ENCODE data around the gene PDE6A. TPM values are rescaled to one million over a fixed set of nuclear protein-coding genes. Genes with fewer than 3 reads are reported as not detected.
A peak's percentile ranks its signal among the peaks of the same experiment; 100 is the strongest.

Gene PDE6A
- total RNA-seq, 1 experiment from 2014 or later: not detected

- no peak overlapping the region for H3K4ac ChIP-seq (ENCODE audit: low read depth, low read length)
- TF ChIP-seq, protein P1, sequence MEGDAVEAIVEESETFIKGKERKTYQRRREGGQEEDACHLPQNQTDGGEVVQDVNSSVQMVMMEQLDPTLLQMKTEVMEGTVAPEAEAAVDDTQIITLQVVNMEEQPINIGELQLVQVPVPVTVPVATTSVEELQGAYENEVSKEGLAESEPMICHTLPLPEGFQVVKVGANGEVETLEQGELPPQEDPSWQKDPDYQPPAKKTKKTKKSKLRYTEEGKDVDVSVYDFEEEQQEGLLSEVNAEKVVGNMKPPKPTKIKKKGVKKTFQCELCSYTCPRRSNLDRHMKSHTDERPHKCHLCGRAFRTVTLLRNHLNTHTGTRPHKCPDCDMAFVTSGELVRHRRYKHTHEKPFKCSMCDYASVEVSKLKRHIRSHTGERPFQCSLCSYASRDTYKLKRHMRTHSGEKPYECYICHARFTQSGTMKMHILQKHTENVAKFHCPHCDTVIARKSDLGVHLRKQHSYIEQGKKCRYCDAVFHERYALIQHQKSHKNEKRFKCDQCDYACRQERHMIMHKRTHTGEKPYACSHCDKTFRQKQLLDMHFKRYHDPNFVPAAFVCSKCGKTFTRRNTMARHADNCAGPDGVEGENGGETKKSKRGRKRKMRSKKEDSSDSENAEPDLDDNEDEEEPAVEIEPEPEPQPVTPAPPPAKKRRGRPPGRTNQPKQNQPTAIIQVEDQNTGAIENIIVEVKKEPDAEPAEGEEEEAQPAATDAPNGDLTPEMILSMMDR (conservative IDR thresholded peaks at IDR 0.05): no peak
- H3K18ac ChIP-seq (ENCODE audit: insufficient read length, low read depth, low read length): no peak overlapping the region
- H3K79me1 ChIP-seq (ENCODE audit: insufficient read depth, low read depth, low read length, poor library complexity, severe bottlenecking): no peaks in the 10 kb centered on the region
- H3K27me3 ChIP-seq (ENCODE audit: insufficient read depth, low read length): no peaks in the 10 kb centered on the region
- no peak overlapping the region for H4K91ac ChIP-seq (ENCODE audit: insufficient read length, low read depth, low read length)
- Mint-ChIP-seq H3K27me3 (ENCODE audit: low read depth) (no peaks in the 10 kb centered on the region), H3K36me3 (ENCODE audit: insufficient read depth in 1 of 3, low read depth in 3 of 3) (peaks cover 16 to 42% (median 17%) of the 10 kb centered on the region in 3 experiments; a peak in 6 of 7 replicates), H3K4me1 (peaks cover 7 to 10% of the 10 kb centered on the region in 2 experiments), H3K27ac (0 out of 7 replicates have a peak overlapping the region, but pooled peaks of 1 of the 3 experiments have one; percentile 41), H3K9me3 (no peaks in the 10 kb centered on the region), H3K4me3 (no peak overlapping the region)
- no peak overlapping the region for H3K14ac ChIP-seq (ENCODE audit: insufficient read depth, low read length)
- H3K9me3 ChIP-seq (ENCODE audit: control insufficient read depth, low read depth, low read length): no peaks in the 10 kb centered on the region
- no peak overlapping the region for H2BK12ac ChIP-seq (ENCODE audit: insufficient read length, low read depth, low read length)
- H2AFZ ChIP-seq (ENCODE audit: low read length): no peak overlapping the region
- H3K23ac ChIP-seq (ENCODE audit: insufficient read length, low read depth, low read length): no peak overlapping the region
- H2BK15ac ChIP-seq (ENCODE audit: low read depth, low read length): no peak overlapping the region
- no peaks in the 10 kb centered on the region for H3K79me2 ChIP-seq (ENCODE audit: insufficient read depth, low read length)
- no peak overlapping the region for H3T11ph ChIP-seq (ENCODE audit: low read length)
- H4K20me1 ChIP-seq (ENCODE audit: control insufficient read depth, insufficient read depth, insufficient read length): no peaks in the 10 kb centered on the region
- H2AK5ac ChIP-seq (ENCODE audit: insufficient read length, low read length): no peak overlapping the region
- no peak overlapping the region for H3K9ac ChIP-seq (ENCODE audit: extremely low read depth, insufficient read length, low read length)
- H2BK120ac ChIP-seq (ENCODE audit: low read depth, low read length, poor library complexity, severe bottlenecking): no peak overlapping the region
- no peaks in the 10 kb centered on the region for H3K4me1 ChIP-seq (ENCODE audit: insufficient read depth, low read length)
- no peak overlapping the region for H3K4me2 ChIP-seq (ENCODE audit: insufficient read depth, insufficient read length, low read length)
- no peak overlapping the region for H3K56ac ChIP-seq (ENCODE audit: insufficient read length, low read depth, low read length)
- H4K5ac ChIP-seq (ENCODE audit: insufficient read length, low read depth, low read length): no peak overlapping the region
- no peak for DNase-seq
- no peak overlapping the region for H4K8ac ChIP-seq (replicated peaks; ENCODE audit: insufficient read length, low read depth, low read length)
- no peak overlapping the region for H2BK5ac ChIP-seq (ENCODE audit: insufficient read length, low read length)
- no CpG with 5 or more reads among the region's 20 CpGs for WGBS (ENCODE audit: extremely low coverage, insufficient read length, low lambda C conversion rate)
- no peaks in the 10 kb centered on the region for H3K23me2 ChIP-seq (ENCODE audit: insufficient read length, low read depth, low read length, poor library complexity, severe bottlenecking)
- H2BK20ac ChIP-seq (ENCODE audit: low read depth, low read length, poor library complexity, severe bottlenecking): no peak overlapping the region
- no peak overlapping the region for H3K27ac ChIP-seq (ENCODE audit: insufficient read length, low read depth, low read length)
Measured at GRCh38 chr5:149849966-149850910, 94.4 kb downstream of the PDE6A start.
